ENCODE measurements around the gene FOXL3.

DNA sequence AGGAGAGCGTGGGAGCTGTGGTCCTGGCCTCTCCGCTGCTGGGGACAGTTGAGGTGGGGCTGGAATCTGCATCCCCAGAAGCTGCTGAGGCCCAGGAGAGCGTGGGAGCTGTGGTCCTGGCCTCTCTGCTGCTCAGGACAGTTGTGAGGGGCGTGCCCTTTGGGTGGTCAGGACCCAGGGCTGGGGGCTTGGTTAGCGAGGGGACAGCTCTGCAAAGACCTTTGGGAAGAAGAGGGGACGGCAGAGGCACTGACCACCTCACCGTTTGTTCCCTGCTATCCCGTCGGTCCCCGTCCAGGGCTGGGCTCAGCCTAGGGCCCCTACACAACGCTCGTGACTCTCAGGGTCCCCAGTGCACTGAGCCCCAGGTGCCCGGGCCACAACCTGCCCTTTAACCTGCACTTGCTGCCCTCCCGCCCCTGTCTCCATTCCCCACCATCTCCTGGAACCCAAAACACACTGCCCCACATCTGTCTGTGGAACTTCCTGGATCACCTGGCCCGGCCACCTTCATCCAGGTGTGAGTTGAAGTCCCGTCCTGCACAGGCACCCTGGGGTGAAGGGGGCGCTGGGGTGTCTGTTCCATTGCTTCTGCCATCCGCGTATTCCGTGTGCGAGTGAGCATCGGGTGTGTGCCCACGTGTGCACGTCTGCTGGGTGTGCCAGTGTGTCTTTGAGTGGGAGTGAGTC, 14.1 kb downstream of the FOXL3 start:
- TF ChIP-seq SUZ12 (IDR thresholded peaks at IDR 0.05), result no peak
- TF ChIP-seq LEF1 (IDR thresholded peaks at IDR 0.05; ENCODE audit: borderline replicate concordance), result no peak
- no peak for TF ChIP-seq ARNT (IDR thresholded peaks at IDR 0.05)

All from HEK293T (cell line).